GM23338 (cell line): Measurements from ENCODE around the gene TPK1. TPM values are rescaled to one million over a fixed set of nuclear protein-coding genes. Genes with fewer than 3 reads are reported as not detected.

Experiments used
- ATAC-seq: fragments of 200-7000 bp; cut with Tn5 transposase; 3 replicates; pipeline ENCODE4 v1.9.1; 2020
- DNase-seq: peaks from one replicate; pipeline ENCODE4 v3.0.0-alpha.2; 2015; ENCODE audit warnings: low spot score
- H2AFZ ChIP-seq: fragments of 200-600 bp; sonication (generic); 2 replicates; pipeline ENCODE4 v1.8.0; 2016; ENCODE audit warnings: antibody characterized with exemption, mild to moderate bottlenecking, moderate library complexity
- H3F3A ChIP-seq: fragments of 200-600 bp; sonication (generic); replicated peaks from 2 replicates; pipeline ENCODE4 v1.8.0; 2017; ENCODE audit warnings: antibody characterized with exemption, mixed run types, low read depth
- H3K27ac ChIP-seq: fragments of 200-600 bp; sonication (generic); 2 replicates; pipeline ENCODE4 v1.6.1; 2016; ENCODE audit warnings: low read depth
- H3K27me3 ChIP-seq: fragments of 200-600 bp; sonication (generic); 2 replicates; pipeline ENCODE4 v1.8.0; 2016; ENCODE audit warnings: mild to moderate bottlenecking, mixed run types, moderate library complexity; ENCODE audit not compliant: insufficient read depth
- H3K36me3 ChIP-seq: fragments of 200-600 bp; sonication (generic); 2 replicates; pipeline ENCODE4 v1.8.0; 2016; ENCODE audit warnings: mild to moderate bottlenecking; ENCODE audit not compliant: insufficient read depth
- H3K4me1 ChIP-seq: fragments of 200-600 bp; sonication (generic); 2 replicates; pipeline ENCODE4 v1.8.0; 2016; ENCODE audit warnings: mild to moderate bottlenecking, moderate library complexity; ENCODE audit not compliant: insufficient read depth
- H3K4me2 ChIP-seq: fragments of 200-600 bp; sonication (generic); 2 replicates; pipeline ENCODE4 v1.7.1; 2017; ENCODE audit warnings: mixed run types
- H3K4me3 ChIP-seq: fragments of 200-600 bp; sonication (generic); 2 replicates; pipeline ENCODE4 v1.6.1; 2016; ENCODE audit warnings: mixed run types
- H3K79me2 ChIP-seq: fragments of 200-600 bp; sonication (generic); replicated peaks from 2 replicates; pipeline ENCODE4 v1.8.0; 2017; ENCODE audit warnings: mild to moderate bottlenecking; ENCODE audit not compliant: insufficient read depth
- H3K9me2 ChIP-seq: fragments of 200-600 bp; sonication (generic); 2 replicates; pipeline ENCODE4 v1.8.0; 2017; ENCODE audit not compliant: insufficient read depth
- H4K20me1 ChIP-seq: fragments of 200-600 bp; sonication (generic); replicated peaks from 2 replicates; pipeline ENCODE4 v1.8.0; 2017; ENCODE audit warnings: mild to moderate bottlenecking; ENCODE audit not compliant: insufficient read depth
- H3K27ac Mint-ChIP-seq: 2 replicates; pipeline ENCODE4 v1.8.0; 2020; ENCODE audit warnings: inconsistent platforms, mild to moderate bottlenecking, moderate library complexity, mixed read lengths
- H3K27me3 Mint-ChIP-seq: 3 replicates; pipeline ENCODE4 v1.8.0; 2022; ENCODE audit warnings: low read depth, mild to moderate bottlenecking, moderate library complexity, mixed read lengths, inconsistent platforms; ENCODE audit not compliant: insufficient read depth, poor library complexity
- H3K36me3 Mint-ChIP-seq: 3 replicates; pipeline ENCODE4 v1.8.0; 2021; ENCODE audit warnings: low read depth, mild to moderate bottlenecking, inconsistent platforms, moderate library complexity, mixed read lengths
- H3K4me1 Mint-ChIP-seq: 3 replicates; pipeline ENCODE4 v1.8.0; 2020; ENCODE audit warnings: mild to moderate bottlenecking, inconsistent platforms, mixed read lengths
- H3K4me3 Mint-ChIP-seq: 3 replicates; pipeline ENCODE4 v1.8.0; 2021; ENCODE audit warnings: moderate library complexity, mild to moderate bottlenecking, inconsistent platforms, mixed read lengths
- H3K9me3 Mint-ChIP-seq: 3 replicates; pipeline ENCODE4 v1.8.0; 2020; ENCODE audit warnings: moderate library complexity, mild to moderate bottlenecking, inconsistent platforms, mixed read lengths
- CREB1 ChIP-seq: fragments of 250-450 bp; sonication (Bioruptor Pico); IDR thresholded peaks from 2 replicates; pipeline ENCODE4 v1.5.0; 2020; ENCODE audit warnings: low read depth, mild to moderate bottlenecking, moderate library complexity
- EZH2 ChIP-seq: fragments of 200-600 bp; sonication (generic); IDR thresholded peaks from one replicate; pipeline ENCODE4 v1.8.0; 2017; ENCODE audit warnings: antibody characterized with exemption, mild to moderate bottlenecking, low read depth; ENCODE audit not compliant: unreplicated experiment
- EZH2phosphoT487 ChIP-seq: fragments of 200-600 bp; sonication (generic); IDR thresholded peaks from one replicate; pipeline ENCODE4 v1.8.1; 2018; ENCODE audit warnings: antibody characterized with exemption; ENCODE audit not compliant: unreplicated experiment
- JUNB ChIP-seq: IDR thresholded peaks from one replicate; pipeline ENCODE4 v1.6.1; 2016; ENCODE audit warnings: antibody characterized with exemption; ENCODE audit not compliant: unreplicated experiment
- NANOG ChIP-seq: IDR thresholded peaks from 2 replicates; pipeline ENCODE4 v1.6.1; 2016; ENCODE audit warnings: antibody characterized with exemption, borderline replicate concordance
- STAT1 ChIP-seq: IDR thresholded peaks from one replicate; pipeline ENCODE4 v1.6.1; 2016; ENCODE audit warnings: antibody characterized with exemption; ENCODE audit not compliant: unreplicated experiment
- ZNF331 ChIP-seq: fragments of 250-450 bp; sonication (Bioruptor Pico); IDR thresholded peaks from 2 replicates; pipeline ENCODE4 v1.5.0; 2020; ENCODE audit warnings: low read depth, mild to moderate bottlenecking, moderate library complexity
- polyA plus RNA-seq: library from polyadenylated mRNA; unstranded; fragments of >200 nt; fragmentation: Nextera tagmentation; extraction: Ambion mirVana; gene quantifications from 2 replicates; pipeline ENCODE4 v1.2.1, GENCODE V29; 2016
- total RNA-seq: library from RNA; depleted of rRNA; stranded (reverse); fragments of >200 nt; shearing (Covaris generic); gene quantifications from 2 replicates; pipeline ENCODE4 v1.2.3, GENCODE V29; 2014
- TF ChIP-seq, protein P1 (sequence below): fragments of 250-450 bp; sonication (Bioruptor Pico); IDR thresholded peaks from 2 replicates; pipeline ENCODE4 v1.5.0; 2020; ENCODE audit warnings: mild to moderate bottlenecking, moderate library complexity
- TF ChIP-seq, protein P2 (sequence below), 2 experiments: fragments of 200-600 bp in 1 of 2; sonication (generic) in 1 of 2; conservative IDR thresholded peaks; 2 replicates each; pipeline versions ENCODE4 v1.5.1 to v1.6.1; 2016 to 2017; ENCODE audit warnings: antibody characterized with exemption in 2 of 2, low read depth in 2 of 2, mild to moderate bottlenecking in 2 of 2, moderate library complexity in 1 of 2
- TF ChIP-seq, protein P3 (sequence below): IDR thresholded peaks from one replicate; pipeline ENCODE4 v1.6.1; 2018; ENCODE audit warnings: antibody characterized with exemption; ENCODE audit not compliant: unreplicated experiment

Gene TPK1
- total and polyA plus RNA-seq, 2 experiments from 2014 or later, result 2.6 to 2.9 TPM

DNA sequence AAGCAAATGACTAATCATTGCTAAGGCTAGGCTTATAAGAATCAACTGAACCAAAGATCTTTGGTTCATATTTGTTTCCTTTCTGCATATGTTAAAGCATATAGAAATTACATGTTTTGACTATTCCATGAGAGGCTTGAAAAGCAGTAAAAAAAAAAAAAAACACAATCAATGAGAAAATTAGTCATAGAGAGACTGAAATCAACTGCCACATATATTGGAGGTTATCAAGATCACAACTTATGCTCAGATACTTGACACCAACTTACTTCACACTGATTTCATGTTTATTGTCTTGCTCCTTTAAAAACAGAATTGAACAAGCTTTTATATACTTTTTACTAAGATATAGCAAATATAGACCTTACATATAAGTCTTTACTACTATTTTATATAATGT is 161.3 kb downstream of the TPK1 start (continued):
- TF ChIP-seq, protein P1, sequence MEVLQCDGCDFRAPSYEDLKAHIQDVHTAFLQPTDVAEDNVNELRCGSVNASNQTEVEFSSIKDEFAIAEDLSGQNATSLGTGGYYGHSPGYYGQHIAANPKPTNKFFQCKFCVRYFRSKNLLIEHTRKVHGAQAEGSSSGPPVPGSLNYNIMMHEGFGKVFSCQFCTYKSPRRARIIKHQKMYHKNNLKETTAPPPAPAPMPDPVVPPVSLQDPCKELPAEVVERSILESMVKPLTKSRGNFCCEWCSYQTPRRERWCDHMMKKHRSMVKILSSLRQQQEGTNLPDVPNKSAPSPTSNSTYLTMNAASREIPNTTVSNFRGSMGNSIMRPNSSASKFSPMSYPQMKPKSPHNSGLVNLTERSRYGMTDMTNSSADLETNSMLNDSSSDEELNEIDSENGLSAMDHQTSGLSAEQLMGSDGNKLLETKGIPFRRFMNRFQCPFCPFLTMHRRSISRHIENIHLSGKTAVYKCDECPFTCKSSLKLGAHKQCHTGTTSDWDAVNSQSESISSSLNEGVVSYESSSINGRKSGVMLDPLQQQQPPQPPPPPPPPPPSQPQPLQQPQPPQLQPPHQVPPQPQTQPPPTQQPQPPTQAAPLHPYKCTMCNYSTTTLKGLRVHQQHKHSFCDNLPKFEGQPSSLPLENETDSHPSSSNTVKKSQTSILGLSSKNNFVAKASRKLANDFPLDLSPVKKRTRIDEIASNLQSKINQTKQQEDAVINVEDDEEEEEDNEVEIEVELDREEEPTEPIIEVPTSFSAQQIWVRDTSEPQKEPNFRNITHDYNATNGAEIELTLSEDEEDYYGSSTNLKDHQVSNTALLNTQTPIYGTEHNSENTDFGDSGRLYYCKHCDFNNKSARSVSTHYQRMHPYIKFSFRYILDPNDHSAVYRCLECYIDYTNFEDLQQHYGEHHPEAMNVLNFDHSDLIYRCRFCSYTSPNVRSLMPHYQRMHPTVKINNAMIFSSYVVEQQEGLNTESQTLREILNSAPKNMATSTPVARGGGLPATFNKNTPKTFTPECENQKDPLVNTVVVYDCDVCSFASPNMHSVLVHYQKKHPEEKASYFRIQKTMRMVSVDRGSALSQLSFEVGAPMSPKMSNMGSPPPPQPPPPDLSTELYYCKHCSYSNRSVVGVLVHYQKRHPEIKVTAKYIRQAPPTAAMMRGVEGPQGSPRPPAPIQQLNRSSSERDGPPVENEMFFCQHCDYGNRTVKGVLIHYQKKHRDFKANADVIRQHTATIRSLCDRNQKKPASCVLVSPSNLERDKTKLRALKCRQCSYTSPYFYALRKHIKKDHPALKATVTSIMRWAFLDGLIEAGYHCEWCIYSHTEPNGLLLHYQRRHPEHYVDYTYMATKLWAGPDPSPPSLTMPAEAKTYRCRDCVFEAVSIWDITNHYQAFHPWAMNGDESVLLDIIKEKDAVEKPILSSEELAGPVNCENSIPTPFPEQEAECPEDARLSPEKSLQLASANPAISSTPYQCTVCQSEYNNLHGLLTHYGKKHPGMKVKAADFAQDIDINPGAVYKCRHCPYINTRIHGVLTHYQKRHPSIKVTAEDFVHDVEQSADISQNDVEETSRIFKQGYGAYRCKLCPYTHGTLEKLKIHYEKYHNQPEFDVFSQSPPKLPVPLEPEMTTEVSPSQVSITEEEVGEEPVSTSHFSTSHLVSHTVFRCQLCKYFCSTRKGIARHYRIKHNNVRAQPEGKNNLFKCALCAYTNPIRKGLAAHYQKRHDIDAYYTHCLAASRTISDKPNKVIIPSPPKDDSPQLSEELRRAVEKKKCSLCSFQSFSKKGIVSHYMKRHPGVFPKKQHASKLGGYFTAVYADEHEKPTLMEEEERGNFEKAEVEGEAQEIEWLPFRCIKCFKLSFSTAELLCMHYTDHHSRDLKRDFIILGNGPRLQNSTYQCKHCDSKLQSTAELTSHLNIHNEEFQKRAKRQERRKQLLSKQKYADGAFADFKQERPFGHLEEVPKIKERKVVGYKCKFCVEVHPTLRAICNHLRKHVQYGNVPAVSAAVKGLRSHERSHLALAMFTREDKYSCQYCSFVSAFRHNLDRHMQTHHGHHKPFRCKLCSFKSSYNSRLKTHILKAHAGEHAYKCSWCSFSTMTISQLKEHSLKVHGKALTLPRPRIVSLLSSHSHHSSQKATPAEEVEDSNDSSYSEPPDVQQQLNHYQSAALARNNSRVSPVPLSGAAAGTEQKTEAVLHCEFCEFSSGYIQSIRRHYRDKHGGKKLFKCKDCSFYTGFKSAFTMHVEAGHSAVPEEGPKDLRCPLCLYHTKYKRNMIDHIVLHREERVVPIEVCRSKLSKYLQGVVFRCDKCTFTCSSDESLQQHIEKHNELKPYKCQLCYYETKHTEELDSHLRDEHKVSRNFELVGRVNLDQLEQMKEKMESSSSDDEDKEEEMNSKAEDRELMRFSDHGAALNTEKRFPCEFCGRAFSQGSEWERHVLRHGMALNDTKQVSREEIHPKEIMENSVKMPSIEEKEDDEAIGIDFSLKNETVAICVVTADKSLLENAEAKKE, result no peak
- TF ChIP-seq EZH2phosphoT487 (no peak), NANOG (no peak)

DNA sequence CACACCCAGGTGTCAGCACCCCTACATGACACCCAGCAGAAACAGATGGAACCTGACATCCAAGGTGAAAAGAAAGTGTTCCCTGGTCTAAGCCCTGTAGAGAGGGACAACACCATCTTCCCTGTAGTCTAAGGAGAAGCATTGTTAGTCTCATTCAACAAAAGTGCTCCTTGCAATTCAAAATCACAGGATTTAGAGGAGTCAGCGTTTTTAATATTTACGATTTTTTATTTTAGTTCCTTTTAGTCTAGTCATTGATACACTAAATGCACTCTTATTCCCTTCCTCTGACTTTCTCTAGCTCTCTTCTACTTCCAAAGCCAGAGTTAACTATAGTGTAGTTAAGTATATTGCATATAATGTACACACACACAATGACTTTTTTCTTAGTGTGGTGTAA is 163.0 kb downstream of the TPK1 start:
- H3K36me3 Mint-ChIP-seq, result no peaks in the 10 kb centered on the region
- no peaks in the 10 kb centered on the region for H4K20me1 ChIP-seq
- H3K4me1 ChIP-seq, result peaks cover 19% of the 10 kb centered on the region
- TF ChIP-seq EZH2 (no peak), CREB1 (CRISPR knock-in tag) (no peak), EZH2phosphoT487 (no peak), STAT1 (no peak), JUNB (no peak), ZNF331 (no peak)
- TF ChIP-seq, protein P2, sequence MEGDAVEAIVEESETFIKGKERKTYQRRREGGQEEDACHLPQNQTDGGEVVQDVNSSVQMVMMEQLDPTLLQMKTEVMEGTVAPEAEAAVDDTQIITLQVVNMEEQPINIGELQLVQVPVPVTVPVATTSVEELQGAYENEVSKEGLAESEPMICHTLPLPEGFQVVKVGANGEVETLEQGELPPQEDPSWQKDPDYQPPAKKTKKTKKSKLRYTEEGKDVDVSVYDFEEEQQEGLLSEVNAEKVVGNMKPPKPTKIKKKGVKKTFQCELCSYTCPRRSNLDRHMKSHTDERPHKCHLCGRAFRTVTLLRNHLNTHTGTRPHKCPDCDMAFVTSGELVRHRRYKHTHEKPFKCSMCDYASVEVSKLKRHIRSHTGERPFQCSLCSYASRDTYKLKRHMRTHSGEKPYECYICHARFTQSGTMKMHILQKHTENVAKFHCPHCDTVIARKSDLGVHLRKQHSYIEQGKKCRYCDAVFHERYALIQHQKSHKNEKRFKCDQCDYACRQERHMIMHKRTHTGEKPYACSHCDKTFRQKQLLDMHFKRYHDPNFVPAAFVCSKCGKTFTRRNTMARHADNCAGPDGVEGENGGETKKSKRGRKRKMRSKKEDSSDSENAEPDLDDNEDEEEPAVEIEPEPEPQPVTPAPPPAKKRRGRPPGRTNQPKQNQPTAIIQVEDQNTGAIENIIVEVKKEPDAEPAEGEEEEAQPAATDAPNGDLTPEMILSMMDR (conservative IDR thresholded peaks at IDR 0.05; ENCODE audit: low read depth in 2 of 2), result no peak
- TF ChIP-seq, protein P3, sequence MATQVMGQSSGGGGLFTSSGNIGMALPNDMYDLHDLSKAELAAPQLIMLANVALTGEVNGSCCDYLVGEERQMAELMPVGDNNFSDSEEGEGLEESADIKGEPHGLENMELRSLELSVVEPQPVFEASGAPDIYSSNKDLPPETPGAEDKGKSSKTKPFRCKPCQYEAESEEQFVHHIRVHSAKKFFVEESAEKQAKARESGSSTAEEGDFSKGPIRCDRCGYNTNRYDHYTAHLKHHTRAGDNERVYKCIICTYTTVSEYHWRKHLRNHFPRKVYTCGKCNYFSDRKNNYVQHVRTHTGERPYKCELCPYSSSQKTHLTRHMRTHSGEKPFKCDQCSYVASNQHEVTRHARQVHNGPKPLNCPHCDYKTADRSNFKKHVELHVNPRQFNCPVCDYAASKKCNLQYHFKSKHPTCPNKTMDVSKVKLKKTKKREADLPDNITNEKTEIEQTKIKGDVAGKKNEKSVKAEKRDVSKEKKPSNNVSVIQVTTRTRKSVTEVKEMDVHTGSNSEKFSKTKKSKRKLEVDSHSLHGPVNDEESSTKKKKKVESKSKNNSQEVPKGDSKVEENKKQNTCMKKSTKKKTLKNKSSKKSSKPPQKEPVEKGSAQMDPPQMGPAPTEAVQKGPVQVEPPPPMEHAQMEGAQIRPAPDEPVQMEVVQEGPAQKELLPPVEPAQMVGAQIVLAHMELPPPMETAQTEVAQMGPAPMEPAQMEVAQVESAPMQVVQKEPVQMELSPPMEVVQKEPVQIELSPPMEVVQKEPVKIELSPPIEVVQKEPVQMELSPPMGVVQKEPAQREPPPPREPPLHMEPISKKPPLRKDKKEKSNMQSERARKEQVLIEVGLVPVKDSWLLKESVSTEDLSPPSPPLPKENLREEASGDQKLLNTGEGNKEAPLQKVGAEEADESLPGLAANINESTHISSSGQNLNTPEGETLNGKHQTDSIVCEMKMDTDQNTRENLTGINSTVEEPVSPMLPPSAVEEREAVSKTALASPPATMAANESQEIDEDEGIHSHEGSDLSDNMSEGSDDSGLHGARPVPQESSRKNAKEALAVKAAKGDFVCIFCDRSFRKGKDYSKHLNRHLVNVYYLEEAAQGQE, result no peak

More for the DNA sequence above, 163.0 kb downstream of the TPK1 start:
- Mint-ChIP-seq H3K27ac (no peak overlapping the region), H3K9me3 (no peaks in the 10 kb centered on the region), H3K4me3 (no peak overlapping the region), H3K4me1 (peaks cover 19% of the 10 kb centered on the region; the same call in 2 of the 3 replicates), H3K27me3 (peaks cover 2% of the 10 kb centered on the region)
- H3K9me2 ChIP-seq, result no peaks in the 10 kb centered on the region
- no peaks in the 10 kb centered on the region for H3K27me3 ChIP-seq
- no peak for DNase-seq
- H3K36me3 ChIP-seq, result no peaks in the 10 kb centered on the region
- H2AFZ ChIP-seq, result no peak overlapping the region
- no peaks in the 10 kb centered on the region for H3F3A ChIP-seq
- no peak overlapping the region for H3K4me2 ChIP-seq
- no peaks in the 10 kb centered on the region for H3K79me2 ChIP-seq
- no peak overlapping the region for H3K4me3 ChIP-seq
- no peak overlapping the region for H3K27ac ChIP-seq
- ATAC-seq, result no peak; the same call in 2 of the 3 replicates
